PC-3 (cell line): ENCODE measurements around the gene BPGM. TPM values are rescaled to one million over a fixed set of nuclear protein-coding genes. Genes with fewer than 3 reads are reported as not detected.

ENCODE experiments used
- ATAC-seq: fragments of 200-7000 bp; cut with Tn5 transposase; 2 replicates; pipeline ENCODE4 v1.9.1; 2020; ENCODE audit warnings: mild to moderate bottlenecking, moderate library complexity
- BruUV-seq: library from RNA; stranded (reverse); fragments of 400-500 nt; replicated peaks from 2 replicates; lab custom pipeline; 2021; lab: Mats Ljungman, UMichigan
- CTCF ChIA-PET: fragments of 300-600 bp; sonication (Branson Sonifier 250); formaldehyde crosslinking; loops from one replicate; lab custom pipeline; 2022; ENCODE audit warnings: antibody characterized with exemption; lab: Charles Lee
- POLR2A ChIA-PET: fragments of 300-600 bp; sonication (Branson Sonifier 250); formaldehyde crosslinking; loops from one replicate; lab custom pipeline; 2022; ENCODE audit warnings: antibody characterized with exemption; ENCODE audit not compliant: unreplicated experiment; lab: Charles Lee
- DNase-seq: peaks from one replicate; pipeline ENCODE4 v3.0.0-alpha.2; 2015
- H2AFZ ChIP-seq: fragments of 300-600 bp; sonication (generic); 2 replicates; pipeline ENCODE4 v1.6.0; 2016; ENCODE audit warnings: antibody characterized with exemption, low read length
- H3F3A ChIP-seq: fragments of 300-600 bp; sonication (generic); one replicate; pipeline ENCODE4 v1.6.0; 2017; ENCODE audit warnings: antibody characterized with exemption, low read length, control low read depth, mild to moderate bottlenecking; ENCODE audit not compliant: unreplicated experiment
- H3K27ac ChIP-seq: fragments of 300-600 bp; sonication (generic); 2 replicates; pipeline ENCODE4 v1.5.1; 2016; ENCODE audit warnings: mild to moderate bottlenecking, low read length
- H3K27me3 ChIP-seq: fragments of 300-600 bp; sonication (generic); 2 replicates; pipeline ENCODE4 v1.6.1; 2016; ENCODE audit warnings: low read length, mixed read lengths
- H3K36me3 ChIP-seq: fragments of 300-600 bp; sonication (generic); 2 replicates; pipeline ENCODE4 v1.6.1; 2016; ENCODE audit warnings: low read depth, mixed run types, low read length, mixed read lengths
- H3K4me1 ChIP-seq: fragments of 300-600 bp; sonication (generic); 2 replicates; pipeline ENCODE4 v1.5.1; 2016; ENCODE audit warnings: low read length; ENCODE audit not compliant: insufficient read depth
- H3K4me2 ChIP-seq: fragments of 300-600 bp; sonication (generic); 2 replicates; pipeline ENCODE4 v1.6.0; 2016; ENCODE audit warnings: low read length
- H3K4me3 ChIP-seq: fragments of 300-600 bp; sonication (generic); 2 replicates; pipeline ENCODE4 v1.5.1; 2016; ENCODE audit warnings: mild to moderate bottlenecking, low read length, mixed read lengths
- H3K79me2 ChIP-seq: fragments of 300-600 bp; sonication (generic); 2 replicates; pipeline ENCODE4 v1.6.1; 2017; ENCODE audit warnings: low read length, mixed read lengths
- H3K9ac ChIP-seq: fragments of 300-600 bp; sonication (generic); 2 replicates; pipeline ENCODE4 v1.6.0; 2016; ENCODE audit warnings: mild to moderate bottlenecking, low read length
- H3K9me2 ChIP-seq: fragments of 300-600 bp; sonication (generic); replicated peaks from 2 replicates; pipeline ENCODE4 v1.6.1; 2016; ENCODE audit warnings: mixed run types, low read length, mixed read lengths
- H3K9me3 ChIP-seq: fragments of 300-600 bp; sonication (generic); 2 replicates; pipeline ENCODE4 v1.6.1; 2016; ENCODE audit warnings: low read length, mixed read lengths
- H4K20me1 ChIP-seq: fragments of 300-600 bp; sonication (generic); 2 replicates; pipeline ENCODE4 v1.6.1; 2016; ENCODE audit warnings: low read length, mixed read lengths
- EZH2 ChIP-seq: fragments of 300-600 bp; sonication (generic); IDR thresholded peaks from one replicate; pipeline ENCODE4 v1.6.1; 2017; ENCODE audit warnings: antibody characterized with exemption, mild to moderate bottlenecking, low read length; ENCODE audit not compliant: unreplicated experiment
- EZH2phosphoT487 ChIP-seq: fragments of 300-600 bp; sonication (generic); IDR thresholded peaks from 2 replicates; pipeline ENCODE4 v1.6.1; 2018; ENCODE audit warnings: mild to moderate bottlenecking, antibody characterized with exemption, low read length, borderline replicate concordance
- intact Hi-C: fragments of 100-400 bp; cut with micrococcal nuclease; formaldehyde crosslinking; loops from 2 replicates; pipeline ENCODE4 v1.9.0; 2023
- total RNA-seq: library from RNA; depleted of rRNA; stranded (reverse); fragments of >200 nt; gene quantifications from 2 replicates; pipeline ENCODE4 v1.2.3, GENCODE V29; 2014
- TF ChIP-seq, protein P1 (sequence below): fragments of 300-600 bp; sonication (generic); conservative IDR thresholded peaks from 2 replicates; pipeline ENCODE4 v1.5.1; 2017; ENCODE audit warnings: antibody characterized with exemption, low read depth, mild to moderate bottlenecking, low read length

Gene BPGM
- total RNA-seq, 1 experiment from 2014 or later, result 14.6 TPM

DNA sequence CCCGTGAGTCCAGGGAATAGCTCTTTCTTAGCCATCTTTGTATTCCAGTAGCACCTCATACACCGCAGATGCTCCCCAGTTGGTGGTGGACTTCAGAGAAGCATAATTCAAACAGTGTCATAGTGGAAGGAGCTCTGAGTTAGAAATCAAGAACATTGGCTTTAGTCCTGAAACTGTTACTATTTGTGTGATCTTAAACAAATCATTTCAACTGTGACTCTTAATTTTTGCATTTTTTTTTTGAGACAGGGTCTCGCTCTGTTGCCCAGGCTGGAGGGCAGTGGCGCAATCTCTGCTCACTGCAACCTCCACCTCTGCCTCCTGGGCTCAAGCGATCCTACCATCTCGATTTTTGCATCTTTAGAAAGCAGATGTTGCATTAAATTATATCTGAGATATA, 1.8 kb downstream of the BPGM start:
- no peaks in the 10 kb centered on the region for H3K9me2 ChIP-seq
- TF ChIP-seq EZH2phosphoT487 (no peak), EZH2 (no peak)
- TF ChIP-seq, protein P1, sequence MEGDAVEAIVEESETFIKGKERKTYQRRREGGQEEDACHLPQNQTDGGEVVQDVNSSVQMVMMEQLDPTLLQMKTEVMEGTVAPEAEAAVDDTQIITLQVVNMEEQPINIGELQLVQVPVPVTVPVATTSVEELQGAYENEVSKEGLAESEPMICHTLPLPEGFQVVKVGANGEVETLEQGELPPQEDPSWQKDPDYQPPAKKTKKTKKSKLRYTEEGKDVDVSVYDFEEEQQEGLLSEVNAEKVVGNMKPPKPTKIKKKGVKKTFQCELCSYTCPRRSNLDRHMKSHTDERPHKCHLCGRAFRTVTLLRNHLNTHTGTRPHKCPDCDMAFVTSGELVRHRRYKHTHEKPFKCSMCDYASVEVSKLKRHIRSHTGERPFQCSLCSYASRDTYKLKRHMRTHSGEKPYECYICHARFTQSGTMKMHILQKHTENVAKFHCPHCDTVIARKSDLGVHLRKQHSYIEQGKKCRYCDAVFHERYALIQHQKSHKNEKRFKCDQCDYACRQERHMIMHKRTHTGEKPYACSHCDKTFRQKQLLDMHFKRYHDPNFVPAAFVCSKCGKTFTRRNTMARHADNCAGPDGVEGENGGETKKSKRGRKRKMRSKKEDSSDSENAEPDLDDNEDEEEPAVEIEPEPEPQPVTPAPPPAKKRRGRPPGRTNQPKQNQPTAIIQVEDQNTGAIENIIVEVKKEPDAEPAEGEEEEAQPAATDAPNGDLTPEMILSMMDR, result no peak
- ATAC-seq (no peak), DNase-seq (no peak)
- H3K9me3 ChIP-seq, result no peaks in the 10 kb centered on the region
- BruUV-seq, result no TSS peak
- CTCF ChIA-PET, result no interaction called here
- H3K27ac ChIP-seq, result no peak overlapping the region
- H3K4me3 ChIP-seq, result no peak overlapping the region
- H4K20me1 ChIP-seq, result no peaks in the 10 kb centered on the region
- no peaks in the 10 kb centered on the region for H3K36me3 ChIP-seq
- H3K79me2 ChIP-seq, result peaks cover 20% of the 10 kb centered on the region
- no peak overlapping the region for H3K9ac ChIP-seq
- intact Hi-C loops, result loop anchor here (5.0 to 10.0 kb wide), 2 partner anchors 129 to 526 kb away; partner anchors contain the start of genes CALD1 and CYREN
- peaks cover 10% of the 10 kb centered on the region for H3K4me1 ChIP-seq
- POLR2A ChIA-PET, result no interaction called here
- no peak overlapping the region for H2AFZ ChIP-seq
- H3F3A ChIP-seq, result no peaks in the 10 kb centered on the region
- H3K4me2 ChIP-seq, result no peak overlapping the region
- H3K27me3 ChIP-seq, result no peaks in the 10 kb centered on the region

DNA sequence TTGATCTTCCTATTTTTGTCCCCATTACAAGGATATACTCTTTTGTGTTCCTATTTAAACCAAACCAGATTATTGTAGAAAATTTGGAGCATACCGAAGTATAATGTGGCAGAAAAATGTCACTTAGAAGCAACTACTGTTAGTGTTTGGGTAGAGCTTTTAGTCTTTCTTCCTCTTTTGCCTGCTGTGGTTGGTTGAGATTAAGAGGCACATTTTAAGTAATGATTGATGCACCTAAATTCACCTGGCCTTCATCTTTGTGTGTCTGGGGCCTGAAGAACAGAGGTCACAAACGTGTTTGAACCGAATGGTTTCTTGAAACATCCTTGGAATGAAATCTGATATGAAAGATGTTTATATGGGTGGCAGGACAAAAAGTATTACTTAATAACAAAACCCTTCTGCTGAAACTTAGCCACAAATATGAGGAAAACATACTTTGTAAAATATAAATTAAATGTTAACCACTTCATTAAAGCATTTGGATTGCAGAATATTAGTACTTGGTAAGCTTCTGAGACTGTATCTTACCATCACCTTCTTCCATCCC, 2.6 kb downstream of the BPGM start:
- Histone ChIP-seq H2AFZ (no peak overlapping the region), H3K4me3 (no peak overlapping the region), H3K79me2 (peaks cover 20% of the 10 kb centered on the region), H3K27me3 (no peaks in the 10 kb centered on the region), H4K20me1 (no peaks in the 10 kb centered on the region), H3K4me1 (peaks cover 10% of the 10 kb centered on the region), H3F3A (no peaks in the 10 kb centered on the region), H3K4me2 (no peak overlapping the region), H3K9ac (no peak overlapping the region), H3K9me3 (no peaks in the 10 kb centered on the region), H3K27ac (no peak overlapping the region), H3K9me2 (no peaks in the 10 kb centered on the region), H3K36me3 (no peaks in the 10 kb centered on the region)
- no peak for ATAC-seq
- CTCF ChIA-PET, result no interaction called here
- no peak for DNase-seq
- no peak for TF ChIP-seq EZH2
- TF ChIP-seq EZH2phosphoT487, result no peak
- TF ChIP-seq, protein P1, result no peak
- no TSS peak for BruUV-seq
- POLR2A ChIA-PET, result no interaction called here
- intact Hi-C loops, result loop anchor here (5.0 to 10.0 kb wide), 2 partner anchors 128 to 526 kb away; partner anchors contain the start of genes CALD1 and CYREN

DNA sequence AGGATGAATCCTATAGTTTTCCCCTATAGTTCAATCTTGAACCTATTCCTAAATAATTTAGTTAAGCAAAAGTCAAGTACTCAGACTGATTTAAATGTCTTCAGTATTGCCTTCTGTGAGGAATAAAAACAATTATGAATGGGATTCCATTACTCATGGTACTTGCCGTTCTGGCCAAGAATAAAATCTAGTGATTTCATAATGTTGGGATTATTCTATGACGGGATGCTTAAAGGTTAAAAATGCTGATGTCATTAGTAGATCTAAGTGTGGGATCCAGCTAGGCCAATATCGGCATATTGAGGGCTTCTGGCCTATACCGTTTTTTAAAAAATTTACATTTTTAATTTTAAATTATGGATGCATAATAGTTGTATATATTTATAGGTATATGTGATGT, 5.3 kb downstream of the BPGM start:
- Histone ChIP-seq H3K27me3 (no peaks in the 10 kb centered on the region), H3K4me1 (no peaks in the 10 kb centered on the region), H3K79me2 (peaks cover 16% of the 10 kb centered on the region), H3K36me3 (no peaks in the 10 kb centered on the region), H3K4me2 (no peak overlapping the region), H3K9me3 (no peaks in the 10 kb centered on the region), H3K9ac (no peak overlapping the region), H3F3A (no peaks in the 10 kb centered on the region), H2AFZ (no peak overlapping the region), H3K9me2 (no peaks in the 10 kb centered on the region), H3K4me3 (no peak overlapping the region), H3K27ac (no peak overlapping the region), H4K20me1 (no peaks in the 10 kb centered on the region)
- intact Hi-C loops, result no loop called here
- TF ChIP-seq EZH2, result no peak
- BruUV-seq, result no TSS peak
- ChIA-PET CTCF (no interaction called here), POLR2A (no interaction called here)
- no peak for ATAC-seq
- DNase-seq, result no peak
